Left ventricle myocardium inferior (tissue), 1 donor: ENCODE measurements around the gene NOD1. TPM values are rescaled to one million over a fixed set of nuclear protein-coding genes. Genes with fewer than 3 reads are reported as not detected.
"Not testable (repeated sequence)": the region's sequence is repeated elsewhere in the genome, so short reads cannot be mapped to it uniquely, and the experiment has no call there.

ENCODE experiments used
- DNase-seq: peaks from one replicate; pipeline ENCODE4 v3.0.0-alpha.2; 2020
- H3K27ac ChIP-seq: fragments of 200-600 bp; replicated peaks from 2 replicates; pipeline ENCODE4 v1.8.0; 2021
- H3K27me3 ChIP-seq: fragments of 200-600 bp; 2 replicates; pipeline ENCODE4 v1.8.0; 2021; ENCODE audit warnings: low read depth
- H3K36me3 ChIP-seq: fragments of 200-600 bp; 2 replicates; pipeline ENCODE4 v1.8.0; 2021
- H3K4me1 ChIP-seq: fragments of 200-600 bp; 2 replicates; pipeline ENCODE4 v1.8.0; 2021
- H3K4me3 ChIP-seq: fragments of 200-600 bp; 2 replicates; pipeline ENCODE4 v1.8.0; 2021; ENCODE audit warnings: mild to moderate bottlenecking, moderate library complexity
- H3K9me3 ChIP-seq: fragments of 200-600 bp; replicated peaks from 2 replicates; pipeline ENCODE4 v1.8.0; 2021
- CTCF ChIP-seq: fragments of 200-600 bp; IDR thresholded peaks from 2 replicates; pipeline ENCODE4 v1.8.0; 2021; ENCODE audit warnings: antibody characterized with exemption, mild to moderate bottlenecking, borderline replicate concordance
- intact Hi-C: fragments of 100-400 bp; cut with micrococcal nuclease; formaldehyde crosslinking; loops from one replicate; pipeline ENCODE4 v1.11.0; 2022
- total RNA-seq: library from RNA; stranded (reverse); fragmentation: NEBNext Ultra II Directional; extraction: Animal tissue kit (Norgen Biotek cat#: 25700); gene quantifications from one replicate; pipeline ENCODE4 v1.2.1, GENCODE V29; 2021
- donor health status: DM: no; HTN: yes; CAD: no; lungs with severe emphysema.

Gene NOD1
- total RNA-seq, 1 donor from 2014 or later: 7.0 TPM

GRCh38 chr7:30391806-30392205, 86.8 kb downstream of the NOD1 start:
- intact Hi-C loops: no loop called here
- no peak for DNase-seq
- Histone ChIP-seq H3K4me3 (no peak overlapping the region), H3K36me3 (no peaks in the 10 kb centered on the region), H3K27me3 (no peaks in the 10 kb centered on the region), H3K27ac (no peak overlapping the region), H3K9me3 (no peaks in the 10 kb centered on the region), H3K4me1 (no peaks in the 10 kb centered on the region)
- no peak for TF ChIP-seq CTCF

GRCh38 chr7:30390736-30391636, 87.6 kb downstream of the NOD1 start:
- no peak for DNase-seq
- H3K27ac ChIP-seq: no peak overlapping the region
- H3K36me3 ChIP-seq: no peaks in the 10 kb centered on the region
- no peak for TF ChIP-seq CTCF
- H3K27me3 ChIP-seq: no peaks in the 10 kb centered on the region
- intact Hi-C loops: no loop called here
- no peaks in the 10 kb centered on the region for H3K9me3 ChIP-seq
- no peak overlapping the region for H3K4me3 ChIP-seq
- no peaks in the 10 kb centered on the region for H3K4me1 ChIP-seq

GRCh38 chr7:30389791-30390190, 88.8 kb downstream of the NOD1 start:
- TF ChIP-seq CTCF: no peak
- no peaks in the 10 kb centered on the region for H3K9me3 ChIP-seq
- H3K27ac ChIP-seq: no peak overlapping the region
- intact Hi-C loops: no loop called here
- no peaks in the 10 kb centered on the region for H3K4me1 ChIP-seq
- no peak for DNase-seq
- H3K27me3 ChIP-seq: no peaks in the 10 kb centered on the region
- H3K4me3 ChIP-seq: no peak overlapping the region
- H3K36me3 ChIP-seq: no peaks in the 10 kb centered on the region

GRCh38 chr7:30382607-30383006, 96.0 kb downstream of the NOD1 start:
- Histone ChIP-seq H3K27me3 (no peaks in the 10 kb centered on the region), H3K4me3 (no peak overlapping the region), H3K27ac (no peak overlapping the region), H3K9me3 (peaks cover 18% of the 10 kb centered on the region), H3K36me3 (no peaks in the 10 kb centered on the region), H3K4me1 (no peaks in the 10 kb centered on the region)
- no peak for TF ChIP-seq CTCF
- intact Hi-C loops: no loop called here
- DNase-seq: no peak

- DNase-seq, H3K36me3 ChIP-seq, H3K27ac ChIP-seq, intact Hi-C loops, H3K4me1 ChIP-seq, H3K4me3 ChIP-seq, H3K27me3 ChIP-seq: not testable (repeated sequence)
- peaks cover 18% of the 10 kb centered on the region for H3K9me3 ChIP-seq
Measured at GRCh38 chr7:30380824-30381223, 97.8 kb downstream of the NOD1 start.

GRCh38 chr7:30380294-30380693, 98.3 kb downstream of the NOD1 start:
- TF ChIP-seq CTCF: no peak

More at GRCh38 chr7:30380294-30380693, 98.3 kb downstream of the NOD1 start:
- no peak overlapping the region for H3K4me3 ChIP-seq
- DNase-seq: no peak
- no peaks in the 10 kb centered on the region for H3K36me3 ChIP-seq
- H3K27me3 ChIP-seq: no peaks in the 10 kb centered on the region
- intact Hi-C loops: no loop called here
- H3K9me3 ChIP-seq: peaks cover 18% of the 10 kb centered on the region
- no peaks in the 10 kb centered on the region for H3K4me1 ChIP-seq
- no peak overlapping the region for H3K27ac ChIP-seq
